Measurements from ENCODE around the gene SLC16A4. TPM values are rescaled to one million over a fixed set of nuclear protein-coding genes. Genes with fewer than 3 reads are reported as not detected.
A peak's percentile ranks its signal among the peaks of the same experiment; 100 is the strongest.
"Not testable (repeated sequence)": the region's sequence is repeated elsewhere in the genome, so short reads cannot be mapped to it uniquely, and the experiment has no call there.

SLC16A4 gene
- polyA plus RNA-seq (2013, experiment 1 of 2): 1.00 TPM
- 1.6 TPM for polyA plus RNA-seq (2013, experiment 2 of 2)

DNA sequence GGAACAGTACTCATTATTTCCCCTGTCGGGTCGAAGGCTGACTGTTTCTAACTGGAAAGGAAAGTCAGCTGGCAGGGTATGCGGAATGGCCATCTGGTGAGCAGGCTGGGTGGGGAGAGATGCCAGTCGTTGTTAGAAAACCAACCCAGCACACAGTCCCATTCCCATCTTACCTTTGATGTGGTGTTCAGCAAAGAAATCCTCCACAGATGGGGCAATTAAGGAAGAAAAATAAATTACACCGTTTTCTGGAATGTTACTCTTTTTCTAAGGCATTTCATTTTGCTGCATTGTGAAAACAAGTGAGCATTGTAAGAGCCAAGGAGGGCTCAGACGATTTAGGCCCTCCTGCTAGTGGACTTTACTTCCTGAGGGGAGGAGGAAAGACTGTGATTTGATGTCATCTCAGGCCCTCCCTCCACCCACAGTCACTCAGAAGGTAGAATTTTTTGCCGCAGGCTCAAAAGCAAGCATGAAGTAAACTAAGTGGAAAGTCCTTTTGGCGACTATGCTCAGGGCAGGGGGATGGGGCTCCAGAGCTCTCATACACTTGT lies at the start of gene SLC16A4:
Gene SLC16A4 (minus strand): TSS at position 335 of the 554 bp plus-strand sequence. CDS start 1,703 bp downstream, outside the sequence.
- 33% methylated on average over 8 of the region's 8 CpGs for WGBS
- Histone ChIP-seq H3K36me3 (ENCODE audit: insufficient read depth, low read length) (no peaks in the 10 kb centered on the region), H3K9me3 (ENCODE audit: insufficient read depth, low read depth, low read length) (no peaks in the 10 kb centered on the region), H3K4me3 (ENCODE audit: low read length) (peak within 1 kb of the TSS; percentile 3; the same call in 1 of the 2 replicates), H3K4me1 (ENCODE audit: insufficient read depth, low read length) (peaks cover 28% of the 10 kb centered on the region), H3K27ac (ENCODE audit: low read depth, low read length) (0 out of 2 replicates have a peak within 1 kb of the TSS, but pooled peaks have one; percentile 1), H3K27me3 (ENCODE audit: insufficient read depth, low read length) (no peaks in the 10 kb centered on the region), H3K9ac (ENCODE audit: low read depth, low read length) (no peak within 1 kb of the TSS)

DNA sequence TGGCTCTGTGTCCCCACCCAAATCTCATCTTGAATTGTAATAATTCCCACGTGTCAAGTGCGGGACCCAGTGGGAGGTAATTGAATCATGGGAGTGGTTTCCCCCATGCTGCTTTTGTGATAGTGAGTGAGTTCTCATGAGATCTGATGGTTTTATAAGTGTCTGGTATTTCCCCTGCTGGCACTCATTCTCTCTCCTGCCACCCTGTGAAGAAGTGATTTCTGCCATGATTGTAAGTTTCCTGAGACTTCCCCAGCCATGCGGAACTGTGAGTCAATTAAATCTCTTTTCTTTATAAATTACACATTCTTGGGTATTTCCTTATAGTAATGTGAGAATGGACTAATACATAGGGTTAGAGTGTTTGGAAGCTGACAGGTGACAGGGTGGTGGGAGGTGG lies 49.0 kb upstream of the SLC16A4 start:
- H3K36me3 ChIP-seq (ENCODE audit: insufficient read depth, low read length); H3K9ac ChIP-seq (ENCODE audit: low read depth, low read length); H3K27ac ChIP-seq (ENCODE audit: low read depth, low read length); H3K4me1 ChIP-seq (ENCODE audit: insufficient read depth, low read length); H3K9me3 ChIP-seq (ENCODE audit: insufficient read depth, low read depth, low read length); H3K4me3 ChIP-seq (ENCODE audit: low read length); H3K27me3 ChIP-seq (ENCODE audit: insufficient read depth, low read length): not testable (repeated sequence)
- 89% methylated on average over 2 of the region's 3 CpGs for WGBS

DNA sequence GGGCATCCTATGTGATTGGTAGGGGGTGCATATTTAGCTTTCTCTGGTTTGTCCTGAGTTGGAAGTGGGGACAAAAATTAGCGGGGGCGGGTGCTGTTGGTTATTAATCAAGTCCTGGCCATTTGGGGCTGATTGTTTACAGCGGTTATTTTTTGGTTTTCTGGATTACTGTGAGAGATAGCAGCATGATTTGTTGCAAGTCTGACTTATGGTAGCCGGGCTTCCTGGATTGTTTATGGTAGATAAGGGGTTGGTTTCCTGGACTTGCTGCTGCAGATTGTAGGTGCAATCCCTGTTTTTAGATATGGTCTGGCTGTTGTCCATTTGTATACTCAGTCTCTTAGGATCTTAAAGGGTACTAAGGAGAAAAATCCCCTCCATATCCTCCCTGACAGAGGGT lies 48.1 kb upstream of the SLC16A4 start:
- no peak overlapping the region for H3K27ac ChIP-seq (ENCODE audit: low read depth, low read length)
- H3K4me3 ChIP-seq (ENCODE audit: low read length): no peak overlapping the region
- no peaks in the 10 kb centered on the region for H3K9me3 ChIP-seq (ENCODE audit: insufficient read depth, low read depth, low read length)
- H3K27me3 ChIP-seq (ENCODE audit: insufficient read depth, low read length): no peaks in the 10 kb centered on the region
- 92% methylated on average over 4 of the region's 4 CpGs for WGBS
- H3K4me1 ChIP-seq (ENCODE audit: insufficient read depth, low read length): peaks cover 9% of the 10 kb centered on the region
- no peaks in the 10 kb centered on the region for H3K36me3 ChIP-seq (ENCODE audit: insufficient read depth, low read length)
- H3K9ac ChIP-seq (ENCODE audit: low read depth, low read length): no peak overlapping the region

DNA sequence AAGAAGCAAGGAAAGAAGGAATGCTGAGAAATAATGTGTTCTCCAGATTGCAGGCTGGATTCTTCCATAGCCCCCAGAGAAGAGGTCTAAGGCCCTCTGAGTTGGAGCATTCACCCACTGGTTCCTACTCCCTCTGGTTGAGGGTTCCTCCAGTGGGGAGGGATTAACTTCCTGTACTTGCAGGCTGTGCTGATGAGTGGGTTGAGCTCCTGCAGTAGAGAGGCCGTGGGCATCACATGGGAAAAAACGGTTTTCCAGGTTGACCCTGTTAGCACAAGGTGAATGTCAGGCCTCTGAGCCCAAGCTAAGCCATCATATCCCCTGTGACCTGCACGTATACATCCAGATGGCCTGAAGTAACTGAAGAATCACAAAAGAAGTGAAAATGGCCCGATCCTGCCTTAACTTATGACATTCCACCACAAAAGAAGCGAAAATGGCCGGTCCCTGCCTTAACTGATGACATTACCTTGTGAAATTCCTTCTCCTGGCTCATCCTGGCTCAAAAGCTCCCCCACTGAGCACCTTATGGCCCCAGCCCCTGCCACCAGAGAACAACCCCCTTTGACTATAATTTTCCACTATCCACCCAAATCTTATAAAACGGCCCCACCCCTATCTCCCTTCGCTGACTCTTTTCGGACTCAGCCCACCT lies 46.9 kb upstream of the SLC16A4 start:
- H3K36me3 ChIP-seq (ENCODE audit: insufficient read depth, low read length); H3K27ac ChIP-seq (ENCODE audit: low read depth, low read length); H3K9ac ChIP-seq (ENCODE audit: low read depth, low read length); H3K9me3 ChIP-seq (ENCODE audit: insufficient read depth, low read depth, low read length); H3K4me3 ChIP-seq (ENCODE audit: low read length); H3K27me3 ChIP-seq (ENCODE audit: insufficient read depth, low read length): not testable (repeated sequence)
- WGBS: 64% methylated on average over 9 of the region's 9 CpGs
- peaks cover 16% of the 10 kb centered on the region for H3K4me1 ChIP-seq (ENCODE audit: insufficient read depth, low read length)

DNA sequence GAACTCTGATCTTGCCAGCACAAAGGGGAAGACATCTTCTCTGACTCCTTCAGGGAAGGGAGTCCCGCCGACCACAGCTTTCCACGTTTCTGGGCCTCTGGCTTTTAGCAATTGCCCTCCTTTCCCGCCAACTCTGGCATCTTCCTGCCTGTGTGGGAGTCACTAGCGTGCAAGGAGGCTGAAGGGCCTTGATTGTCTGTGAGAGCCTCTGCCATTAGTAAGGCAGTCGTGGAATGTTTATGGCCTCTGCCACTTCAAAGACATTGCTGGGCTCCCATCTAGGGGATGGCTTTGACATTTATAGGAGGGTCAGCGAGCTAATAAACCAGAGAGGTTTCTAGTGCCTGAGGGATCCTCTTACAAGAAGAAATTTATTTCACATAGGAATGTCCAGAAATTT lies 45.8 kb upstream of the SLC16A4 start:
- Histone ChIP-seq H3K4me1 (ENCODE audit: insufficient read depth, low read length) (peaks cover 16% of the 10 kb centered on the region), H3K27ac (ENCODE audit: low read depth, low read length) (no peak overlapping the region), H3K9ac (ENCODE audit: low read depth, low read length) (no peak overlapping the region), H3K36me3 (ENCODE audit: insufficient read depth, low read length) (no peaks in the 10 kb centered on the region), H3K4me3 (ENCODE audit: low read length) (no peak overlapping the region), H3K9me3 (ENCODE audit: insufficient read depth, low read depth, low read length) (no peaks in the 10 kb centered on the region), H3K27me3 (ENCODE audit: insufficient read depth, low read length) (no peaks in the 10 kb centered on the region)
- 61% methylated on average over 7 of the region's 7 CpGs for WGBS

DNA sequence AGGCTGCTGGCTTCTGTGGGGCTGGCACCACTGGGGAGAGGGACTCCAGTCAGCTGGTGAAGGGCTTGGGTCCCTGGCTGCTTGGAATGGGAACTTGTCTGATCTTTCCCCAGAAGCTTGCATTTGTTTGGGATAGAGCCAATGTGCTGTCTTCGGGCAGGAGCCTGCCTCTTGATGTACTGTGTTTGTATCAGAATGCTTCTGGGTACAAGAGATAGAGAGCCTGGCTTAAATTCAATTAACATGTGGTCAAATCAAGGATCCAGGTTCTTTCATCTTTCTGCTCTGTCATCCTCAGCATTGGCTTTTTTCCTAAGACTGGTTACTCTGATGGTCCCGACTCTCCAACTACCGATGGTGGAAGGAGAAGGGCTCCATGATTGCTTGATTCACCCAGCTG lies 44.1 kb upstream of the SLC16A4 start:
- H3K4me1 ChIP-seq (ENCODE audit: insufficient read depth, low read length): peaks cover 16% of the 10 kb centered on the region
- H3K36me3 ChIP-seq (ENCODE audit: insufficient read depth, low read length): no peaks in the 10 kb centered on the region
- no peaks in the 10 kb centered on the region for H3K27me3 ChIP-seq (ENCODE audit: insufficient read depth, low read length)
- H3K4me3 ChIP-seq (ENCODE audit: low read length): no peak overlapping the region
- 97% methylated on average over 3 of the region's 3 CpGs for WGBS
- no peak overlapping the region for H3K9ac ChIP-seq (ENCODE audit: low read depth, low read length)
- no peaks in the 10 kb centered on the region for H3K9me3 ChIP-seq (ENCODE audit: insufficient read depth, low read depth, low read length)
- no peak overlapping the region for H3K27ac ChIP-seq (ENCODE audit: low read depth, low read length)

DNA sequence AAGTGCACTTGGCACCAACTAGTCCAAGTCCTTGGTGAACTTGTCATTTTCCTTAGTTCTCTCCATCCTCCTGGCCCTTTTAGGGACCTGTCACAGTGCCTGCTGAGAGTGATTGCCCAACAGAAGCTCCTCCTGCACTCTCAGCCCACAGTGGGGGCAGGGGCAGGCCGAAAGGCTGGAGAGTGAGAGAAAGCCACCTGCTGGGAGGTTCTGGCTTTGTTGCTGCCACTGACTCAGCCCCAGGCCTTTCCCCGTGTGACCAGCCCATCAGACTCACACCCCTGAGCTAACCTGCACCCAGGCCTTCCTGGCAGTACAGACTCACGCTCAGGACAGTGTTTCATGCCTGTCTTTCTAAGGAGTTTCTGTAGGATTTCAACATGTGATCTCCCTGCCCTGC lies 43.0 kb upstream of the SLC16A4 start:
- Histone ChIP-seq H3K4me3 (ENCODE audit: low read length) (no peak overlapping the region), H3K4me1 (ENCODE audit: insufficient read depth, low read length) (peaks cover 16% of the 10 kb centered on the region), H3K36me3 (ENCODE audit: insufficient read depth, low read length) (no peaks in the 10 kb centered on the region), H3K9me3 (ENCODE audit: insufficient read depth, low read depth, low read length) (no peaks in the 10 kb centered on the region), H3K27me3 (ENCODE audit: insufficient read depth, low read length) (no peaks in the 10 kb centered on the region), H3K27ac (ENCODE audit: low read depth, low read length) (no peak overlapping the region), H3K9ac (ENCODE audit: low read depth, low read length) (no peak overlapping the region)
- WGBS: 15% methylated on average over 3 of the region's 3 CpGs

DNA sequence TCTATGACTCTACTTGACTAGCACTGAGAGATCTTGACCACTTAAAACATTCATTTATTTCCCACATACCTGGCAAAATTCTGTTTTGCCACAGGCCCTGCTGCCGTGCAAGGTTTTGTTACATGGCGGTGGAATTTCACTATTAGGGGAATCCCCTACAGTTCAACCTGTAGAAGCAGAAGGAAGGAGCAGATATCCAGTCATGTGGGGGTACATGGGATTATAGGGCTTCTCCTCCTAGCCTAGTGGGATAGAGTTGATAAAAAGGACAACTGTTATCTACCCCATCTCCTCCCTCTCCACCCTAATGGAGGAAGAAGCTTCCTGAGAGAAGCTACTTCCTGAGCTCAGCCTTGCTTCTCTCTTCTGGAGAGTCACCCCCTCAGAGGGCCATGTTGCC lies 42.4 kb upstream of the SLC16A4 start:
- Histone ChIP-seq H3K9me3 (ENCODE audit: insufficient read depth, low read depth, low read length) (no peaks in the 10 kb centered on the region), H3K27me3 (ENCODE audit: insufficient read depth, low read length) (no peaks in the 10 kb centered on the region), H3K9ac (ENCODE audit: low read depth, low read length) (no peak overlapping the region), H3K4me1 (ENCODE audit: insufficient read depth, low read length) (peaks cover 16% of the 10 kb centered on the region), H3K4me3 (ENCODE audit: low read length) (no peak overlapping the region), H3K36me3 (ENCODE audit: insufficient read depth, low read length) (no peaks in the 10 kb centered on the region), H3K27ac (ENCODE audit: low read depth, low read length) (no peak overlapping the region)
- 96% methylated on average over 2 of the region's 2 CpGs for WGBS

DNA sequence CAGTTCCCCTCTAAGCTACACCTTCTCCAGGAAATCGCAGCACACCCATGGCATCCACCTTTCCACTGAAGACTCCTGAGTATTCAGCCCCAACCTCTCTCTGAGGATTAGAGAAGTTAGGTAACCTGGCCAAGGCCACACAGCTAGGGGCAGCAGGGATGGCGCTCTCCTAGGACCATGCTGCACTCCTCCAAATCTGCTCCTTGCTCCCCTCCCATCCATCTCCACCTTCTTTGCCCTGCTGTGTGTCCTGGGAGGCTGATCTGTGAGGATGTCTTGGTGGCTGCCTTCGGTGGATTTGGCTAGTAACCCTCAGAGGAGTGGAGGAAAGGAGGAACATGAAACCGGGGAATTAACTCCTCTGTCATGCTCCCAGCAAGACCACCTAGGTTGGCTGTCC lies 40.1 kb upstream of the SLC16A4 start:
- Histone ChIP-seq H3K4me1 (ENCODE audit: insufficient read depth, low read length) (peaks cover 12% of the 10 kb centered on the region), H3K27me3 (ENCODE audit: insufficient read depth, low read length) (no peaks in the 10 kb centered on the region), H3K9ac (ENCODE audit: low read depth, low read length) (no peak overlapping the region), H3K4me3 (ENCODE audit: low read length) (no peak overlapping the region), H3K27ac (ENCODE audit: low read depth, low read length) (no peak overlapping the region), H3K36me3 (ENCODE audit: insufficient read depth, low read length) (no peaks in the 10 kb centered on the region), H3K9me3 (ENCODE audit: insufficient read depth, low read depth, low read length) (no peaks in the 10 kb centered on the region)
- 96% methylated on average over 4 of the region's 4 CpGs for WGBS

DNA sequence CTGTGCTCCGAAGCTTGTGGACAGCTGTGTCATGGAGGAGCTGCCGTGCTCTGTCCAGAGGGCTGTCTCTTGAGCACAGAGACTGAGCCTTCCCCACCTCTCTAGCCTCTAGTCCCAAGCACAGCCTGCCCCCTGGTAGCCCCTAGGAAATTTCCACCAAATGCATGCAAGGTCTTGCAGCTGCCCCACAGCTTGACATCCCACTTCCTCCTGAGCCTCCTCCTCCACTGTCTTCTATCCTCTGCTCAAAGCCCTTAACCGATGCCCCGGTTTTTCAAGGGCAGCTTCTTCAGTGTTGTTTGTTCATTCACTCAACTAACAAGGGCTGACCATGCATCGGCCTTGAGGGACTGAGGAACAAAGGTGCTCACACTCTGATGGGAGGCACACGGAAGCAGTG lies 39.5 kb upstream of the SLC16A4 start:
- H3K27me3 ChIP-seq (ENCODE audit: insufficient read depth, low read length): no peaks in the 10 kb centered on the region
- peaks cover 12% of the 10 kb centered on the region for H3K4me1 ChIP-seq (ENCODE audit: insufficient read depth, low read length)
- 83% methylated on average over 6 of the region's 6 CpGs for WGBS
- H3K9me3 ChIP-seq (ENCODE audit: insufficient read depth, low read depth, low read length): no peaks in the 10 kb centered on the region
- H3K9ac ChIP-seq (ENCODE audit: low read depth, low read length): no peak overlapping the region
- H3K27ac ChIP-seq (ENCODE audit: low read depth, low read length): no peak overlapping the region
- H3K36me3 ChIP-seq (ENCODE audit: insufficient read depth, low read length): no peaks in the 10 kb centered on the region
- H3K4me3 ChIP-seq (ENCODE audit: low read length): no peak overlapping the region

DNA sequence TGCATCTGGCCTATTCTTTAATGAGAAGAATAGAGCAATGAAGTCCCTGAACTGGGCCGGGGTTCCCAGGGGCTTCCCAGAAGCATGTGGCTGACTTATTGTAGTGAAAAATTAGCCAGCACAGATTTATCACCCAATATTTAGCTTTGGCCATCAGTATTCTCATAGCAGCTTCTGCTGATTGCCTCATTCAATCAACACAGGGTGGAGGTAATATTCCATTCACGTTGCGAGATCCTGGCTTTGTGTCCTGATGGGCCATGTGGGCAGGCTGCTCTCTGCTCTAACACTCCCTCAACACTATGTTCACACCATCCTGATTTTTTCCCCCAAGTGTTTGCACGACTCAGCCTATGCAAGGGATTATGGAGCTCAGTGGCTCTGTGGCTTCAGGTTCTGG lies 38.1 kb upstream of the SLC16A4 start:
- peaks cover 8% of the 10 kb centered on the region for H3K4me1 ChIP-seq (ENCODE audit: insufficient read depth, low read length)

More for the DNA sequence above, 38.1 kb upstream of the SLC16A4 start:
- Histone ChIP-seq H3K27me3 (ENCODE audit: insufficient read depth, low read length) (no peaks in the 10 kb centered on the region), H3K27ac (ENCODE audit: low read depth, low read length) (no peak overlapping the region), H3K4me3 (ENCODE audit: low read length) (no peak overlapping the region), H3K9ac (ENCODE audit: low read depth, low read length) (no peak overlapping the region), H3K9me3 (ENCODE audit: insufficient read depth, low read depth, low read length) (no peaks in the 10 kb centered on the region), H3K36me3 (ENCODE audit: insufficient read depth, low read length) (no peaks in the 10 kb centered on the region)
- 91% methylated on average over 4 of the region's 4 CpGs for WGBS
